Measurements from ENCODE around the gene FBXW4. TPM values are rescaled to one million over a fixed set of nuclear protein-coding genes. Genes with fewer than 3 reads are reported as not detected.

The FBXW4 gene
- total and polyA plus RNA-seq, 4 donors = 65.2 to 99.9 (median 73.0) TPM

DNA sequence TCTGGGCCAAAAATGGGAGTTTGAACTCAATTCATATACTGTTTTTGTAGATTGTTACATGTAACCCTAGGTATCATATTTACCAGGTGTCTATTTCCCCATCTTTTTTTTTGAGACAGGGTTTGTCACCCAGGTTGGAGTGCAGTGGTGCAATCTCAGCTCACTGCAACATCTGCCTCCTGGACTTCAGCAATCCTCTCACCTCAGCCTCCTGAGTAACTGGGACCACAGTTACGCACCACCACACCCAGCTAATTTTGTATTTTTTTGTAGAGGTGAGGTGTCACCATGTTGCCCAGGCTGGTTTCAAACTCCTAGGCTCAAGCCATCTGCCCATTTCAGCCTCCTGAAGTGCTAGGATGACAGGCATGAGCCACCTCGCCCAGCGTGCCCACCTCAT lies 28.2 kb upstream of the FBXW4 start:
- Histone ChIP-seq H3K4me1 (ENCODE audit: control insufficient read depth in 1 of 2, insufficient read depth in 2 of 2, low read length in 2 of 2) (no peaks in the 10 kb centered on the region), H3K27me3 (ENCODE audit: control insufficient read depth in 1 of 2, insufficient read depth in 2 of 2, low read length in 1 of 2) (no peaks in the 10 kb centered on the region), H3K27ac (ENCODE audit: low read depth in 1 of 2, low read length in 2 of 2) (no peak overlapping the region), H3K9me3 (ENCODE audit: control insufficient read depth, low read length) (no peaks in the 10 kb centered on the region), H3K36me3 (ENCODE audit: control insufficient read depth in 1 of 2, insufficient read depth in 2 of 2, low read length in 1 of 2) (no peaks in the 10 kb centered on the region), H3K4me3 (ENCODE audit: low read length in 2 of 2) (no peak overlapping the region)
- intact Hi-C loops (cut with DNase I) = no loop called here
- ATAC-seq (ENCODE audit: low FRiP score) = no peak
- DNase-seq = no peak
- 90 to 95% methylated on average over 3 of the region's 3 CpGs for WGBS, 2 donors

GRCh38 chr10:101721806-101722205 lies 26.8 kb upstream of the FBXW4 start:
- Histone ChIP-seq H3K4me1 (ENCODE audit: control insufficient read depth in 1 of 2, insufficient read depth in 2 of 2, low read length in 2 of 2) (no peaks in the 10 kb centered on the region), H3K27ac (ENCODE audit: low read depth in 1 of 2, low read length in 2 of 2) (no peak overlapping the region), H3K9me3 (ENCODE audit: control insufficient read depth, low read length) (no peaks in the 10 kb centered on the region), H3K36me3 (ENCODE audit: control insufficient read depth in 1 of 2, insufficient read depth in 2 of 2, low read length in 1 of 2) (no peaks in the 10 kb centered on the region), H3K27me3 (ENCODE audit: control insufficient read depth in 1 of 2, insufficient read depth in 2 of 2, low read length in 1 of 2) (no peaks in the 10 kb centered on the region), H3K4me3 (ENCODE audit: low read length in 2 of 2) (no peak overlapping the region)
- no peak for DNase-seq
- 82% methylated on average over 2 of the region's 2 CpGs for WGBS, 2 donors
- ATAC-seq (ENCODE audit: low FRiP score) = no peak
- intact Hi-C loops (cut with DNase I) = no loop called here

GRCh38 chr10:101720606-101721230 lies 25.7 kb upstream of the FBXW4 start:
- no peaks in the 10 kb centered on the region for H3K4me1 ChIP-seq (ENCODE audit: control insufficient read depth in 1 of 2, insufficient read depth in 2 of 2, low read length in 2 of 2)
- no peaks in the 10 kb centered on the region for H3K9me3 ChIP-seq (ENCODE audit: control insufficient read depth, low read length)
- no peak overlapping the region for H3K4me3 ChIP-seq (ENCODE audit: low read length in 2 of 2)
- no peaks in the 10 kb centered on the region for H3K27me3 ChIP-seq (ENCODE audit: control insufficient read depth in 1 of 2, insufficient read depth in 2 of 2, low read length in 1 of 2)
- H3K36me3 ChIP-seq (ENCODE audit: control insufficient read depth in 1 of 2, insufficient read depth in 2 of 2, low read length in 1 of 2) = no peaks in the 10 kb centered on the region
- no peak for ATAC-seq (ENCODE audit: low FRiP score)
- no peak overlapping the region for H3K27ac ChIP-seq (ENCODE audit: low read depth in 1 of 2, low read length in 2 of 2)
- no peak for DNase-seq
- intact Hi-C loops (cut with DNase I) = no loop called here
- WGBS, 2 donors = 83% methylated on average over 6 of the region's 6 CpGs

DNA sequence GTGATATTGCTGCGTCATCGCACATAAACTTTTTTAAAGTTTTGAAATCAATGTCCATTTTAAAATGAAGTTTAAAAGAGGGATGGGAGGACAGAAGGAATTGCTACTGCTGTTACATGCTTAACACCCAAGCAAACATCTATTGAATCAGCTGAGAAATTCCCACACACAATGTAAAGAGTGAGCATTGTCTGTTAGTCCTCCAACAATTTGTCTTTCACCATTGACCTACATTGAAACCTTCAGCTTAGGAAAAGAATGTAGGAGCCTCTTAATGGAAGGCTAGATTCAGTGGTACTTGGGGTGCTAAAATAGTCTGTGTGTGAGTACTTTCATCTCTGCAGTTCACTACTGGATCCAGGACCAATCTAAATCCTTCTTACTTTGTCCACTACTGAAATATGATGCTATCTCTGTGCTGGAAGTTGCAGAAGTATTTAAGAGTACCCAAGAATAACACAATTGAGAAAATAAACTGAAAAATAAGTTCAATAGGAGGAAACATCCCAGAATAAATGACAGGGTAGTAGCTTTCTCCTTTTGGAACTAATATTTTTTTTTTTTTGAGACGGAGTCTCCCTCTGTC lies 23.8 kb upstream of the FBXW4 start:
- Histone ChIP-seq H3K27ac (ENCODE audit: low read depth in 1 of 2, low read length in 2 of 2) (no peak overlapping the region), H3K4me1 (ENCODE audit: control insufficient read depth in 1 of 2, insufficient read depth in 2 of 2, low read length in 2 of 2) (no peaks in the 10 kb centered on the region), H3K36me3 (ENCODE audit: control insufficient read depth in 1 of 2, insufficient read depth in 2 of 2, low read length in 1 of 2) (no peaks in the 10 kb centered on the region), H3K9me3 (ENCODE audit: control insufficient read depth, low read length) (no peaks in the 10 kb centered on the region), H3K4me3 (ENCODE audit: low read length in 2 of 2) (no peak overlapping the region), H3K27me3 (ENCODE audit: control insufficient read depth in 1 of 2, insufficient read depth in 2 of 2, low read length in 1 of 2) (no peaks in the 10 kb centered on the region)
- ATAC-seq (ENCODE audit: low FRiP score) (no peak), DNase-seq (no peak)
- intact Hi-C loops (cut with DNase I) = no loop called here
- WGBS, 2 donors = 78 to 92% methylated on average over 3 of the region's 3 CpGs

GRCh38 chr10:101716891-101717659 lies 22.1 kb upstream of the FBXW4 start:
- intact Hi-C loops (cut with DNase I) = no loop called here
- ATAC-seq (ENCODE audit: low FRiP score) = no peak
- WGBS, 2 donors = 85% methylated on average over 10 of the region's 10 CpGs
- no peaks in the 10 kb centered on the region for H3K27me3 ChIP-seq (ENCODE audit: control insufficient read depth in 1 of 2, insufficient read depth in 2 of 2, low read length in 1 of 2)
- H3K36me3 ChIP-seq (ENCODE audit: control insufficient read depth in 1 of 2, insufficient read depth in 2 of 2, low read length in 1 of 2) = no peaks in the 10 kb centered on the region
- no peak for DNase-seq
- H3K9me3 ChIP-seq (ENCODE audit: control insufficient read depth, low read length) = no peaks in the 10 kb centered on the region
- no peak overlapping the region for H3K27ac ChIP-seq (ENCODE audit: low read depth in 1 of 2, low read length in 2 of 2)
- no peak overlapping the region for H3K4me3 ChIP-seq (ENCODE audit: low read length in 2 of 2)
- no peaks in the 10 kb centered on the region for H3K4me1 ChIP-seq (ENCODE audit: control insufficient read depth in 1 of 2, insufficient read depth in 2 of 2, low read length in 2 of 2)

GRCh38 chr10:101712997-101713396 lies 18.0 kb upstream of the FBXW4 start:
- Histone ChIP-seq H3K27ac (ENCODE audit: low read depth in 1 of 2, low read length in 2 of 2) (no peak overlapping the region), H3K36me3 (ENCODE audit: control insufficient read depth in 1 of 2, insufficient read depth in 2 of 2, low read length in 1 of 2) (no peaks in the 10 kb centered on the region), H3K4me3 (ENCODE audit: low read length in 2 of 2) (no peak overlapping the region), H3K4me1 (ENCODE audit: control insufficient read depth in 1 of 2, insufficient read depth in 2 of 2, low read length in 2 of 2) (no peaks in the 10 kb centered on the region), H3K27me3 (ENCODE audit: control insufficient read depth in 1 of 2, insufficient read depth in 2 of 2, low read length in 1 of 2) (no peaks in the 10 kb centered on the region), H3K9me3 (ENCODE audit: control insufficient read depth, low read length) (no peaks in the 10 kb centered on the region)
- ATAC-seq (ENCODE audit: low FRiP score) (no peak), DNase-seq (no peak)
- 80 to 88% methylated on average over 2 of the region's 2 CpGs for WGBS, 2 donors
- intact Hi-C loops (cut with DNase I) = no loop called here

DNA sequence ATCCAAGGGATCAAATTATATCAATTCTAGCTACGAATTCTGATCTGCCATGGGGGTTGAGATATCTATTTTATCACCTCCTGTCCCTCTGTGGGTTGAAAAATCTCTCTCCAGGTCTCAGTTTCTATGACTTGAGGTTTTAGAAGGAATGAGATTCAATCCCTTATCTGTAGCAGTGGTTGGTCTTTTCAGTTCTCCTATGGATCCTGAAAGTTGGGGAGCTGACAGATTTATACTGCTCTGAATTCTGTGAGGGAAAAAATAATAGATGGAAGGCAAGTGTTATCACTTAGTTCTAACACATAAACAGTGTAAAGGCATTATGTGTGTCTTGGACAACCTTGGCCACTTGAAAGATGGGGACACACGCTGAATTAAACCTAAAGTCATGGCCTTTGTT lies 15.8 kb upstream of the FBXW4 start:
- Histone ChIP-seq H3K9me3 (ENCODE audit: control insufficient read depth, low read length) (no peaks in the 10 kb centered on the region), H3K27ac (ENCODE audit: low read depth in 1 of 2, low read length in 2 of 2) (no peak overlapping the region), H3K4me3 (ENCODE audit: low read length in 2 of 2) (no peak overlapping the region), H3K36me3 (ENCODE audit: control insufficient read depth in 1 of 2, insufficient read depth in 2 of 2, low read length in 1 of 2) (no peaks in the 10 kb centered on the region), H3K27me3 (ENCODE audit: control insufficient read depth in 1 of 2, insufficient read depth in 2 of 2, low read length in 1 of 2) (no peaks in the 10 kb centered on the region), H3K4me1 (ENCODE audit: control insufficient read depth in 1 of 2, insufficient read depth in 2 of 2, low read length in 2 of 2) (no peaks in the 10 kb centered on the region)
- DNase-seq (no peak), ATAC-seq (ENCODE audit: low FRiP score) (no peak)
- intact Hi-C loops (cut with DNase I) = no loop called here
- WGBS, 2 donors = 57 to 64% methylated on average over 2 of the region's 2 CpGs

DNA sequence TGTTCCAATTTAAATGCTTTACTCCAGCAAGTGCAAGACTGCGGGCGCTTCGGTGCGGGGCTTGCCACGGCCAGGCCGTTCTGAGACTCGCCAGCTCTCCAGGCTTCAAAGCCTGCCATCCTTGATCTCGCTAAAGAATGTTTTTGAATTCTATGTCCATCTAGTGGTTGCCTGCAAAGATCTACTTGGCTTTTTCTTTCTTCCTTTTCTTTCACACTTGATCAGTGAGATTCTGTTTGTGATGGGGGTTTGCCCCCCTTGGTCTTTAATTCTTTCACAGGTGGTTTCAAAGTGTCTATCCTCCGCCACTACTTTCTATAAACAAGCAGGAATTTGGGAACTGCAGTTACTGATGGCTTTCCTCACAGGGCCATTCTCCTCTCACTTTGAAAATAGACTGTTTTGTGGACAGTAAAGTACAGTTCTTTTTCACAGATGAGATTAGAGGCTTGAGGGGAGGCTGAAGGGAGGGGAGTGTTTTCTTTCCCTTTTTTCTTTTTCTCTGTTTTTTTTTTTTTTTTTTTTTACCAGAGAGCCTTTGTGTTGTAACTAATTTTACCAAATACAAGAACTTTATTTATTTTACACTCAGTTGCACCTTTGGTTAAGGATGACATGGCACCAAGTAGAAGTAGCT lies 15.2 kb upstream of the FBXW4 start:
- 24 to 25% methylated on average over 9 of the region's 9 CpGs for WGBS, 2 donors
- intact Hi-C loops (cut with DNase I) = no loop called here
- Histone ChIP-seq H3K27me3 (ENCODE audit: control insufficient read depth in 1 of 2, insufficient read depth in 2 of 2, low read length in 1 of 2) (no peaks in the 10 kb centered on the region), H3K27ac (ENCODE audit: low read depth in 1 of 2, low read length in 2 of 2) (no peak overlapping the region), H3K4me3 (ENCODE audit: low read length in 2 of 2) (no peak overlapping the region), H3K36me3 (ENCODE audit: control insufficient read depth in 1 of 2, insufficient read depth in 2 of 2, low read length in 1 of 2) (no peaks in the 10 kb centered on the region), H3K9me3 (ENCODE audit: control insufficient read depth, low read length) (no peaks in the 10 kb centered on the region), H3K4me1 (ENCODE audit: control insufficient read depth in 1 of 2, insufficient read depth in 2 of 2, low read length in 2 of 2) (no peaks in the 10 kb centered on the region)
- DNase-seq (no peak), ATAC-seq (ENCODE audit: low FRiP score) (no peak)
